Gastrocnemius medialis (tissue), 4 donors: Measurements from ENCODE around the gene ZNF319. TPM values are rescaled to one million over a fixed set of nuclear protein-coding genes. Genes with fewer than 3 reads are reported as not detected.

ENCODE experiments used
- ATAC-seq, 2 donors: fragments of 150-250 bp; one replicate each; pipeline ENCODE4 v1.9.1; 2016
- DNase-seq, 2 donors: peaks; one replicate each; pipeline ENCODE4 v3.0.0-alpha.2; 2019
- H3K27ac ChIP-seq, 4 donors: fragments of 200-600 bp; sonication (generic); 1 replicate in 1 of 4; 2 replicates in 3 of 4; pipeline ENCODE4 v1.5.1; 2016 to 2018; ENCODE audit warnings: mild to moderate bottlenecking in 2 of 4, moderate library complexity in 1 of 4
- H3K27me3 ChIP-seq, 3 donors: fragments of 200-600 bp; sonication (generic) in 2 of 3; 1 replicate in 1 of 3; 2 replicates in 2 of 3; pipeline versions ENCODE4 v1.5.1 to v1.6.0; 2016 to 2019; ENCODE audit warnings: mild to moderate bottlenecking in 1 of 3, moderate library complexity in 1 of 3
- H3K36me3 ChIP-seq, 2 donors: fragments of 200-600 bp; sonication (generic) in 1 of 2; one replicate each; pipeline ENCODE4 v1.5.1; 2017 to 2018
- H3K4me1 ChIP-seq, 2 donors: fragments of 200-600 bp; sonication (generic) in 1 of 2; one replicate each; pipeline ENCODE4 v1.5.1; 2016 to 2017; ENCODE audit warnings: mild to moderate bottlenecking in 2 of 2
- H3K4me3 ChIP-seq, 4 donors: fragments of 200-600 bp; sonication (generic) in 3 of 4; 1 replicate in 1 of 4; 2 replicates in 3 of 4; pipeline ENCODE4 v1.5.1; 2016 to 2019; ENCODE audit warnings: mild to moderate bottlenecking in 2 of 4
- H3K9me3 ChIP-seq, 3 donors: fragments of 200-600 bp; sonication (generic) in 2 of 3; 1 replicate in 1 of 3; 2 replicates in 2 of 3; pipeline ENCODE4 v1.5.1; 2016 to 2019
- POLR2A ChIP-seq, 2 donors: fragments of 450-650 bp; IDR thresholded peaks; one replicate each; pipeline ENCODE4 v1.6.1; 2017; ENCODE audit warnings: antibody characterized with exemption in 2 of 2, mild to moderate bottlenecking in 2 of 2, moderate library complexity in 2 of 2
- in situ Hi-C, 4 donors: fragments of 200-750 bp; cut with MboI; loops; one replicate each; pipeline versions ENCODE4 v1.15.0 to v1.8.0; 2017; ENCODE audit warnings: low sequenced_read_pairs in 4 of 4
- intact Hi-C: fragments of 100-400 bp; cut with DNase I; formaldehyde crosslinking; loops from one replicate; pipeline ENCODE4 v1.15.1; 2023; ENCODE audit warnings: low total_unique reads
- total RNA-seq, 4 donors: library from RNA; depleted of rRNA; stranded (reverse); fragments of >200 nt; gene quantifications; one replicate each; pipeline versions ENCODE4 v1.1.0 to v1.2.3, GENCODE V29; 2016
- TF ChIP-seq, protein P1 (sequence below), 5 experiments: fragments of 450-650 bp in 3 of 5; fragments of 200-600 bp in 2 of 5; sonication (generic) in 2 of 5; IDR thresholded peaks in 4 of 5; conservative IDR thresholded peaks in 1 of 5; 1 replicate in 4 of 5; 2 replicates in 1 of 5; pipeline ENCODE4 v1.5.1; 2016 to 2019; ENCODE audit warnings: antibody characterized with exemption in 5 of 5, mild to moderate bottlenecking in 3 of 5, moderate library complexity in 3 of 5

The ZNF319 gene
- total RNA-seq, 4 donors from 2014 or later = 4.4 to 7.5 (median 6.7) TPM

DNA sequence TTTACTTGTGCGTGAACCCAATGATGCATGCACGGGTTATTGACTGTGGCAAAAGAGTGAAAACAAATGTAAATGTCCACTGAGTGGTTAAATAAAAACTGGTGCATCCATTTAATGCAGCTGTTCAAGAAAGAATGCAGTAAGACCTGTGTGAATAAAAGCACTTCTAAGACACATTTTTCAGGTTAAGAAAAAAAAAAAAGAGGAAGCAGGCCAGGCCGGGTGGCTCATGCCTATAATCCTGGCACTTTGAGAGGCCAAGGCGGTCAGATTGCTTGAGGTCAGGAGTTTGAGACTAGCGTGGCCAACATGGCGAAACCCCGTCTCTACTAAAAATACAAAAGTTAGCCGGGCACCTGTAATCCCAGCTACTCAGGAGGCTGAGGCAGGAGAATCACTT is 41.4 kb downstream of the ZNF319 start:
- Histone ChIP-seq H3K27me3 (no peaks in the 10 kb centered on the region), H3K36me3 (no peaks in the 10 kb centered on the region), H3K27ac (no peak overlapping the region), H3K9me3 (no peaks in the 10 kb centered on the region), H3K4me3 (no peak overlapping the region), H3K4me1 (no peaks in the 10 kb centered on the region)
- in situ Hi-C loops (no loop called here), intact Hi-C loops (no loop called here)
- TF ChIP-seq POLR2A (IDR thresholded peaks at IDR 0.05) = no peak
- TF ChIP-seq, protein P1, sequence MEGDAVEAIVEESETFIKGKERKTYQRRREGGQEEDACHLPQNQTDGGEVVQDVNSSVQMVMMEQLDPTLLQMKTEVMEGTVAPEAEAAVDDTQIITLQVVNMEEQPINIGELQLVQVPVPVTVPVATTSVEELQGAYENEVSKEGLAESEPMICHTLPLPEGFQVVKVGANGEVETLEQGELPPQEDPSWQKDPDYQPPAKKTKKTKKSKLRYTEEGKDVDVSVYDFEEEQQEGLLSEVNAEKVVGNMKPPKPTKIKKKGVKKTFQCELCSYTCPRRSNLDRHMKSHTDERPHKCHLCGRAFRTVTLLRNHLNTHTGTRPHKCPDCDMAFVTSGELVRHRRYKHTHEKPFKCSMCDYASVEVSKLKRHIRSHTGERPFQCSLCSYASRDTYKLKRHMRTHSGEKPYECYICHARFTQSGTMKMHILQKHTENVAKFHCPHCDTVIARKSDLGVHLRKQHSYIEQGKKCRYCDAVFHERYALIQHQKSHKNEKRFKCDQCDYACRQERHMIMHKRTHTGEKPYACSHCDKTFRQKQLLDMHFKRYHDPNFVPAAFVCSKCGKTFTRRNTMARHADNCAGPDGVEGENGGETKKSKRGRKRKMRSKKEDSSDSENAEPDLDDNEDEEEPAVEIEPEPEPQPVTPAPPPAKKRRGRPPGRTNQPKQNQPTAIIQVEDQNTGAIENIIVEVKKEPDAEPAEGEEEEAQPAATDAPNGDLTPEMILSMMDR (IDR thresholded peaks at IDR 0.05 in 4 of 5, conservative IDR thresholded peaks at IDR 0.05 in 1 of 5) = no peak
- ATAC-seq (no peak), DNase-seq (no peak)

DNA sequence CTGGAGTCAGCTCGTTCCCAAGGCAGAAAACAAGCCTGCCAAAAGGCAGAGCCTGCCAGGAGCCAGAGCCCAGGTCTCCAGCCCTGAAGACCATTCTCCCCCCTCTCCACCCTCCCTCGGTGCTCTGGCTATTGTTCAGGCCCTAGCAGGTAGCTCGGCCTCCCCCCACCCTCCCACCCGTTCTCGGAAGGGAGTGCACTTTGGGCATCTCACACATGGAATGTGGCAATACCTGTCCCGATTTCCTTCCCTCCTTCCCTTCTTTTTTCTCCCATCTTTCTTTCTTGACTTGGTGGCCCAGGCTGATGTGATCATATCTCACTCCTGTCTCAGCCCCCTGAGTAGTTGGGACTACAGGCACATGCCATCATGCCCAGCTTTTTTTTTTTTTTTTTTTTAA is 41.9 kb downstream of the ZNF319 start:
- ATAC-seq (no peak), DNase-seq (no peak)
- H3K4me3 ChIP-seq = no peak overlapping the region
- TF ChIP-seq POLR2A (IDR thresholded peaks at IDR 0.05) = no peak
- TF ChIP-seq, protein P1 (IDR thresholded peaks at IDR 0.05 in 4 of 5, conservative IDR thresholded peaks at IDR 0.05 in 1 of 5) = no peak
- no peaks in the 10 kb centered on the region for H3K9me3 ChIP-seq
- in situ Hi-C loops (no loop called here), intact Hi-C loops (no loop called here)
- no peak overlapping the region for H3K27ac ChIP-seq
- no peaks in the 10 kb centered on the region for H3K4me1 ChIP-seq
- H3K36me3 ChIP-seq = no peaks in the 10 kb centered on the region
- H3K27me3 ChIP-seq = no peaks in the 10 kb centered on the region

DNA sequence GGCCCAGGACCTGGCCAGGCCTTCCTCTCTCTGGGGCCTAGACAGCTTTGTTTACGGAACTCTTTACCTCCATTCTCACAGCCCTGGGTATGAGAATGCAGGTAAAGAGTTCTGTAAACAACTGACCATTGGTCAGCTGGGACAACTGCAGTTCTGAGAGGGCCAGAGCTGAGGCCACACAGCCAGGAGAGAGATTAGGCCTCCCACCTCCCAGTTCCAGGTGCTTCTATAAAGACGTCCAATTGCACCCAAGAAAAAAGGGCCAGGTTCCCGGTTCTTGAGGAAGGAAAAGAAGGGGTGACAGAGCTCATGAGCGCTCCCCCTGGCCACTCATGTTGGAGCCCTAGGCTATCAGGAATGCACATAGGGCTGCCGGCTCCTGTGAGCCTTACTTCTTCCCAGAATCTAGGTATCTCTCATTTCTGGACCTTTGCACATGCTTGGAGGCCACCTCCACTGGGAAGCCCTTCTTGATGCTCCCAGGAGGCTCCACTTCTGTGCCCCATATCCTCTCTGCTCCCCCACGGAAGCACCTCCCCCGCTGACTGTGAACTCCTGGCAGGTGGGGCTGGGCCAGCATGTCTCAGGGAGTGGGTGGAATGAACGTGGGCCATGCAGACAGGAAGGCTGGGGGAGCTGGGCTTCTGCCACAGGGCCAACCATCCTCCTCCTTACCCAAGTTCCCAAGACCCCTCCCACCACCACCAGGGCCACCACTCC is 42.6 kb downstream of the ZNF319 start:
- DNase-seq (no peak), ATAC-seq (no peak)
- TF ChIP-seq, protein P1 (IDR thresholded peaks at IDR 0.05 in 4 of 5, conservative IDR thresholded peaks at IDR 0.05 in 1 of 5) = no peak
- TF ChIP-seq POLR2A (IDR thresholded peaks at IDR 0.05) = no peak
- Histone ChIP-seq H3K4me1 (no peaks in the 10 kb centered on the region), H3K9me3 (no peaks in the 10 kb centered on the region), H3K27ac (no peak overlapping the region), H3K36me3 (no peaks in the 10 kb centered on the region), H3K27me3 (no peaks in the 10 kb centered on the region), H3K4me3 (no peak overlapping the region)
- intact Hi-C loops = no loop called here
- in situ Hi-C loops = no loop called here

DNA sequence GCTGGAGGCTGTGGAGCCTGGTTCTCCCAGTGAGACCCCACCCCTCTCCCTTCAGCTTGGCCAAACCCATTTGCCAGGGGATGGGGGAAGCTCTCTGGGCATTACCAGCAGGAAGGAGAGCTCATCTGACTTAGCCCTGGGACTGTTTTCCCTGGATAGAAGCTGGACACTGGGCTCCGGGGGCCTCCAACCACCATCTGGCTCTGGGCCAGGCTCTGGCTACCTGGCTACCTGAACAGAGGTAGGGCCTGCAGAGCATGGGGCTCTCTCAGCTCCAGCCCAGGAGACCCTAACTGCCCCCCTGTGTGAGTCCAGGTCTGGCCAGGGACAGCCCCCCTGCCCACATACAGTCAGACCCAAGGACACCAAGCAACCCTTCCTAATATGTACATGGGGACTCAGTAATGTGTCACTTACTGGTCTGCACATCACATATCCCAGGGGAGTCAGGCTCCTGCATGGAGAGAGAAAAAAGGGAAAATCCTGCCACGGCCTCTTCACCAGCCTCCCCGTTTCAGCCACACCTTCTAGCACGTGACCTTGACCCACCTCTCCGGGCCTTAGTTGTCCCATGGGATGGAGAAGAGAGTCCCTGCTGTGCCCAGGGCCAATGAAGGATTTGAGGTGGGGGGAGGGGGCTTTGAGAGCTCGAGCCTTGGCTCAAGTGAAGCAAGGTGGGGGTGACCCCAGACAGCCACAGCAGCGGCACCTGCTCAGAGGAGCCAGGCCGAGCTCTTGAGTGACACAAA is 43.4 kb downstream of the ZNF319 start:
- H3K27ac ChIP-seq = no peak overlapping the region
- no peaks in the 10 kb centered on the region for H3K4me1 ChIP-seq
- in situ Hi-C loops (no loop called here), intact Hi-C loops (no loop called here)
- no peaks in the 10 kb centered on the region for H3K36me3 ChIP-seq
- TF ChIP-seq, protein P1 (IDR thresholded peaks at IDR 0.05 in 4 of 5, conservative IDR thresholded peaks at IDR 0.05 in 1 of 5) = no peak
- TF ChIP-seq POLR2A (IDR thresholded peaks at IDR 0.05) = no peak
- no peak overlapping the region for H3K4me3 ChIP-seq
- ATAC-seq (no peak), DNase-seq (no peak)
- no peaks in the 10 kb centered on the region for H3K27me3 ChIP-seq
- H3K9me3 ChIP-seq = no peaks in the 10 kb centered on the region
